ENCODE results near the gene EXOC3L4.
A peak's percentile ranks its signal among the peaks of the same experiment; 100 is the strongest.
"Not testable (repeated sequence)": the region's sequence is repeated elsewhere in the genome, so short reads cannot be mapped to it uniquely, and the experiment has no call there.

Gene EXOC3L4

DNA sequence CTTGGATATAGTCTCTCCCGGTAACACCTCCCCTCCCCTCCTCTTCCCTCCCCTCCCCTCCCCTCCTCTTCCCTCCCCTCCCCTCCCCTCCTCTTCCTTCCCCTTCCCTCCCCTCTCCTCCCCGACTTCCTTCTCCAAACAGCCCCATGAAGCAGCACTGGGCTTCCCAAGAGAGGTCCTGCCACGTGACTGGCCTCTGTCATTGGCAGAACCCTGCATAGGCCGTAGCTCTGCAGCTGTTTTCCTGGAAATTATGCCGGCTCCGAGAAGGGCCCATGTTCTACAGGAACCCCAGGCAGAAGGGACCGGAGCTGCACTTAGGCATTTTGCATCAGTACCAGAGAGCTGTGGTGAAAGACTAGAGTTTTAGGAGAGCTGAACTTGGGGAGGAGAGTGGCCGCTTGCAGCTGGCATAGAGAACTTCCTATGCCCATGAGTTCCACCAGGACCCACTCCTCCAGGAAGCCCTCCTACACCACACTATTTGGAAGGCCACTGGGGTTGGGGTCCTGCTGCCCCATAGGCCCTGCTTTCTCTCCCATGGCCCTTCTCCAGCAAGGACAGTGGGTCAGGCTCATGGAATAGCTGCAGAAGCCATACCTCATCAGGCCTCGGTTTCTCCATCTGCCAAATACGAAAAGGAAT lies 23.6 kb downstream of the EXOC3L4 start:
- no peaks in the 10 kb centered on the region for H3K27me3 ChIP-seq (ENCODE audit: insufficient read depth, poor library complexity, severe bottlenecking)
- no peak overlapping the region for H3K4me3 ChIP-seq (replicated peaks; ENCODE audit: insufficient read depth, low read length)
- TF ChIP-seq, protein P1, sequence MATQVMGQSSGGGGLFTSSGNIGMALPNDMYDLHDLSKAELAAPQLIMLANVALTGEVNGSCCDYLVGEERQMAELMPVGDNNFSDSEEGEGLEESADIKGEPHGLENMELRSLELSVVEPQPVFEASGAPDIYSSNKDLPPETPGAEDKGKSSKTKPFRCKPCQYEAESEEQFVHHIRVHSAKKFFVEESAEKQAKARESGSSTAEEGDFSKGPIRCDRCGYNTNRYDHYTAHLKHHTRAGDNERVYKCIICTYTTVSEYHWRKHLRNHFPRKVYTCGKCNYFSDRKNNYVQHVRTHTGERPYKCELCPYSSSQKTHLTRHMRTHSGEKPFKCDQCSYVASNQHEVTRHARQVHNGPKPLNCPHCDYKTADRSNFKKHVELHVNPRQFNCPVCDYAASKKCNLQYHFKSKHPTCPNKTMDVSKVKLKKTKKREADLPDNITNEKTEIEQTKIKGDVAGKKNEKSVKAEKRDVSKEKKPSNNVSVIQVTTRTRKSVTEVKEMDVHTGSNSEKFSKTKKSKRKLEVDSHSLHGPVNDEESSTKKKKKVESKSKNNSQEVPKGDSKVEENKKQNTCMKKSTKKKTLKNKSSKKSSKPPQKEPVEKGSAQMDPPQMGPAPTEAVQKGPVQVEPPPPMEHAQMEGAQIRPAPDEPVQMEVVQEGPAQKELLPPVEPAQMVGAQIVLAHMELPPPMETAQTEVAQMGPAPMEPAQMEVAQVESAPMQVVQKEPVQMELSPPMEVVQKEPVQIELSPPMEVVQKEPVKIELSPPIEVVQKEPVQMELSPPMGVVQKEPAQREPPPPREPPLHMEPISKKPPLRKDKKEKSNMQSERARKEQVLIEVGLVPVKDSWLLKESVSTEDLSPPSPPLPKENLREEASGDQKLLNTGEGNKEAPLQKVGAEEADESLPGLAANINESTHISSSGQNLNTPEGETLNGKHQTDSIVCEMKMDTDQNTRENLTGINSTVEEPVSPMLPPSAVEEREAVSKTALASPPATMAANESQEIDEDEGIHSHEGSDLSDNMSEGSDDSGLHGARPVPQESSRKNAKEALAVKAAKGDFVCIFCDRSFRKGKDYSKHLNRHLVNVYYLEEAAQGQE (IDR thresholded peaks at IDR 0.05; ENCODE audit: insufficient replicate concordance, low read depth), result no peak
- TF ChIP-seq GABPA (IDR thresholded peaks at IDR 0.05; ENCODE audit: low read depth), result no peak
- no peak for TF ChIP-seq POLR2AphosphoS5 (IDR thresholded peaks at IDR 0.05; ENCODE audit: low read depth)
- TF ChIP-seq SPI1 (IDR thresholded peaks at IDR 0.05; ENCODE audit: borderline replicate concordance, low read depth), result no peak
- TF ChIP-seq, protein P2, sequence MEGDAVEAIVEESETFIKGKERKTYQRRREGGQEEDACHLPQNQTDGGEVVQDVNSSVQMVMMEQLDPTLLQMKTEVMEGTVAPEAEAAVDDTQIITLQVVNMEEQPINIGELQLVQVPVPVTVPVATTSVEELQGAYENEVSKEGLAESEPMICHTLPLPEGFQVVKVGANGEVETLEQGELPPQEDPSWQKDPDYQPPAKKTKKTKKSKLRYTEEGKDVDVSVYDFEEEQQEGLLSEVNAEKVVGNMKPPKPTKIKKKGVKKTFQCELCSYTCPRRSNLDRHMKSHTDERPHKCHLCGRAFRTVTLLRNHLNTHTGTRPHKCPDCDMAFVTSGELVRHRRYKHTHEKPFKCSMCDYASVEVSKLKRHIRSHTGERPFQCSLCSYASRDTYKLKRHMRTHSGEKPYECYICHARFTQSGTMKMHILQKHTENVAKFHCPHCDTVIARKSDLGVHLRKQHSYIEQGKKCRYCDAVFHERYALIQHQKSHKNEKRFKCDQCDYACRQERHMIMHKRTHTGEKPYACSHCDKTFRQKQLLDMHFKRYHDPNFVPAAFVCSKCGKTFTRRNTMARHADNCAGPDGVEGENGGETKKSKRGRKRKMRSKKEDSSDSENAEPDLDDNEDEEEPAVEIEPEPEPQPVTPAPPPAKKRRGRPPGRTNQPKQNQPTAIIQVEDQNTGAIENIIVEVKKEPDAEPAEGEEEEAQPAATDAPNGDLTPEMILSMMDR (IDR thresholded peaks at IDR 0.05; ENCODE audit: insufficient read depth, low read length), result no peak
- H3K27ac ChIP-seq (replicated peaks), result peak overlapping the region; percentile 94
- peak; percentile 83 to 85 for DNase-seq (ENCODE audit: low read depth in 1 of 2, low spot score in 1 of 2)

DNA sequence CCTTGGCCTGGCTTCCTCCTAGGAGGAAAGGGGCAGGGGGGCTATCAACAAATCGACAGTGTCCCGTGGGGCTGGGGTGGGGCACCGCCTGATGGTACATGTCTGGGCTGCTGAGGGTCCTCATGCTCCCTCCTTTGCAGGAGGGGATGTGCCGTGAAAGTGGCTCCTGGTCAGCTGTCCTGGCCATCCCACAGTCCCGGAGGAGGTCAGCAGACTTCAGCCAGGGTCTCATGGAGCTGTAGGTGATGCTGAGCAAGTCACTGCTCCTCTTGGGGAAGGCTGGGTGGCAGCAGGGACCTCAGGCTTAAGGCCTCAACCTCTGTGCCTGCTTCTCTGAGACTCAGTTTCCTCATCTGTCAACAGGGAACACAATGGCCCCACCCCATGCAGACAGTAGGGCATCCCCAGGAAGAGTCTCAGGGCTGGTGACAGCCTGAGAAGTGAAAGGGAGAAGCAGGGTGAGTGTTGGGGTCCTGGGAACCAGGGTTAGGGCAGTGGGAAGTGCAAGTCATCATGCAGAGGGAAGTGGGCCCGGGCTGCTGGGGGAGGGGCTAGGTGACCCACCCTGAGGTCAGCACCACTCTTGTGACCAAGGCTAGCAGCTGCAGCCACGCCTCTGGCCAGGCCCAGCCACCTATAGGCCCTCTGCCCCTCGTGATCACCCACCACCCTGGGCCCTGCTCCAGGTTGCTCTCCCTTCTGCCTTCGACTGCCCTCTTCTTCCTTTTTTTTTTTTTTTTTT lies 24.3 kb downstream of the EXOC3L4 start:
- TF ChIP-seq POLR2AphosphoS5 (IDR thresholded peaks at IDR 0.05; ENCODE audit: low read depth), result no peak
- peak; percentile 90 for TF ChIP-seq SPI1 (IDR thresholded peaks at IDR 0.05; ENCODE audit: borderline replicate concordance, low read depth)

DNA sequence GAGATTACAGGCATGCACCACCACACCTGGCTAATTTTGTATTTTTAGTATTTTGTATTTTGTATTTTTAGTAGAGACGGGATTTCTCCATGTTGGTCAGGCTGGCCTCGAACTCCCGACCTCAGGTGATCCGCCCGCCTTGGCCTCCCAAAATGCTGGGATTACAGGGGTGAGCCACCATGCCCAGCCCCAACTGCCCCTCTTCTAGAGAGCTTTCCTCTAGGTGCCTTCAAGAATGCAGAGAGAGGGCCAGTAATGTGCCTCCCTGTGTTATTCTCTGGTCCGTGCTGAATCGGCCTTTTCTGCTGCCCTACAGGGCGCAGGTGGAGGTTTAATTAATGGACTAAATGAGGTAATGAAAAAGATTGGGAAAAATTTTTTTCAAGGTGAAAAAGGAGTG lies 25.0 kb downstream of the EXOC3L4 start:
- H3K27ac ChIP-seq (replicated peaks), result peak overlapping the region; percentile 94
- DNase-seq (ENCODE audit: low read depth in 1 of 2, low spot score in 1 of 2); H3K27me3 ChIP-seq (ENCODE audit: insufficient read depth, poor library complexity, severe bottlenecking); H3K4me3 ChIP-seq (replicated peaks; ENCODE audit: insufficient read depth, low read length): not testable (repeated sequence)

More for the DNA sequence above, 24.3 kb downstream of the EXOC3L4 start:
- DNase-seq (ENCODE audit: low read depth in 1 of 2, low spot score in 1 of 2), result peak; percentile 92 to 96
- Histone ChIP-seq H3K27me3 (ENCODE audit: insufficient read depth, poor library complexity, severe bottlenecking) (no peaks in the 10 kb centered on the region), H3K27ac (replicated peaks) (peak overlapping the region; percentile 94), H3K4me3 (replicated peaks; ENCODE audit: insufficient read depth, low read length) (no peak overlapping the region)

DNA sequence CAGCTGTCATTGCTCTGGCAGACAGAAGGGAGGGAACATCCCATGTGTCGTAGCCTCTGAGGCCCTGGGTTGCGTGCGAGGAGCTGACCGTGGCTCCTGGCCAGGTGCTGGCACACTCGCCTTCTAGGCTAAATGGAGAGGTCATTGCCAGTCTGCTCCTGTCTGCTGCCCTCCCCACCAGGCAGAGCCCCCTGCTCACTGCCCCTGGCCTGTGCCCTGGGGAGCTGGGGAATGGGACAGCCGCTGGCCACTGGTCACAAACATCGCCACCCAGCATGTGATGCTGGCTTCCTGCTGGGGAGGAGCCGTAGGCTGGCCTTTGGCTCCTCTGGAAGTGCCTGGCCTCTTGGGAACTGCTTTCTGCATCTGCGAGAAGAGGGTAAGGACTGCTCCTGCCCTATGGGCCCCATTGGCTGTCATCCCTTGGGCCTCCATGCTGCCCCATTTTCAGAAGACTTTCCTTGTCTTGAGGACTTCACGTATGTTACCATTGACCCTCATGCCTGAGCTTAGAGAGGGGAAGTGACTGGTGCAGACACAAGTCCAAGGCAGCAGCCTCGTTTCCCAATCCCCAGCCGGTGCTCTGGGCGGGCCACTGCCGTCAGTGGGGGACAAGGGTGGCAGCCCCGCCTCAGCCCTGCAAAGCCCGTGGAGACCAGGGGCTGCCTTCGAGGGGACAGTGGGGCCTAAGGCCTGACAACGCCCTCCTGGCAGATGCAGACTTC lies 26.8 kb downstream of the EXOC3L4 start:
- Histone ChIP-seq H3K4me3 (replicated peaks; ENCODE audit: insufficient read depth, low read length) (no peak overlapping the region), H3K27me3 (ENCODE audit: insufficient read depth, poor library complexity, severe bottlenecking) (no peaks in the 10 kb centered on the region), H3K27ac (replicated peaks) (peak overlapping the region; percentile 94)
- TF ChIP-seq GABPA (IDR thresholded peaks at IDR 0.05; ENCODE audit: low read depth) (no peak), SPI1 (IDR thresholded peaks at IDR 0.05; ENCODE audit: borderline replicate concordance, low read depth) (peak; percentile 96), POLR2AphosphoS5 (IDR thresholded peaks at IDR 0.05; ENCODE audit: low read depth) (no peak)
- TF ChIP-seq, protein P2 (IDR thresholded peaks at IDR 0.05; ENCODE audit: insufficient read depth, low read length), result no peak
- TF ChIP-seq, protein P1 (IDR thresholded peaks at IDR 0.05; ENCODE audit: insufficient replicate concordance, low read depth), result no peak
- DNase-seq (ENCODE audit: low read depth in 1 of 2, low spot score in 1 of 2), result peak; percentile 72 to 95

Measured in HL-60 (cell line).